Embryonic facial prominence (tissue), 1 donor: Measurements from ENCODE around the gene DLX3.

Experiments
- DNase-seq: peaks from one replicate; pipeline ENCODE4 v3.0.0-alpha.2; 2016; ENCODE audit errors: extremely low spot score

DLX3 gene

GRCh38 chr17:49957350-49957749, 37.7 kb downstream of the DLX3 start:
- no peak for DNase-seq

GRCh38 chr17:49956780-49957179, 38.2 kb downstream of the DLX3 start:
- DNase-seq: no peak

- no peak for DNase-seq
Observed at GRCh38 chr17:49955157-49955556, 39.9 kb downstream of the DLX3 start.

- no peak for DNase-seq
Observed at GRCh38 chr17:49952912-49953497, 42.0 kb downstream of the DLX3 start.

- DNase-seq: no peak
Observed at GRCh38 chr17:49952209-49952911, 42.7 kb downstream of the DLX3 start.

DNA sequence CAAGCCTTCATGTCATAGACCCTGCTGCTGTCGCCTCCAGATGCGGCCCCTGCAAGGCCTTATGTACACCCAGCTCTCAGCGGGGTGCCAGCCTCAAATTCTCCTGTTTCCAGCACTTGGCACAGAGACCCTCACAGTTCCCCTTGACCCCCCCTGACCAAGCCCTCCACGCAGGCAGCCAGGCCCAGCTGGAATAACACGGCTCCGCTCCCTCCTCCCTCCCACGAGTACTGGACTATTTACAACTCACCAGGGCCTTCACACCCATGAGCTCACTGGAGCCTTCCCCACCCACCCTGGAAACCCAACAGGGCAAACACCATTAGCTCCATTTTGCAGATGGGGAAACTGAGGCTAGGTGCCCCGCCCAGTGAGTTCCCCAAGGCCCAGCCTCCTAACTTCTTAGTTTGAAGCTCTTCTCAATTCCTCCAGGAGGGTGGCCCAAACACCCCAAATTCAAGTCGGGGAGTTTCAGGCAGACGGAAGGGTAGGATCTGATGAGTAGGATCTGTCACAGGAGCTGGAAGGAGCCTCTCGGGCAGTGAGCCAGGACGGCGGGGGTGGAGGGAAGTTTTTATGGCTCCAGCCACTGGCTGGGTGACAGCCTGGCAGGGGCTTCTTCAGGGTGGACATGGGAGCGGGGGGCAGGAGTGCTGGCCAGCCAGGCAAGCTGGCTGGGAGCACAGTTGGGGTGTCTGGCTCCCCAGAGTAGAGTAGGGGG, 43.5 kb downstream of the DLX3 start:
- no peak for DNase-seq

DNA sequence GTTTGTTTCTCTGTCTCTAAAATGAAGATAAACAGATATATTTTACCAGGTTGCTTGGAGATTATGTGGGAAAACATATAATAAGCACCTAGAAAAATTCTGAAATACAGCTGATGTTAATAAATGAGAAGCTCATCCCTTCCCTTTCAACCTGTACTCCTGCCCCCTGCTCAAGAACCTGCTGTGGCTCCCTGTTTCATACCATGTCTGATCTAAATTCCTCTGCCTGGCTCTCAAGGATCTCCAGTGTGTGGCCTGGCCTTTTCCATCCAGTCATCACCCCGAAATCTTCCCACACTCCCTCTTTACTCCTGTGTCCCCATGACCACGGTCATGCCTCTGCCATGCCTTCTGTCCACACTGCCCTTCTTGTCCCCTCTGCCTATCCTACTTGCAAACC, 45.4 kb downstream of the DLX3 start:
- no peak for DNase-seq

DNA sequence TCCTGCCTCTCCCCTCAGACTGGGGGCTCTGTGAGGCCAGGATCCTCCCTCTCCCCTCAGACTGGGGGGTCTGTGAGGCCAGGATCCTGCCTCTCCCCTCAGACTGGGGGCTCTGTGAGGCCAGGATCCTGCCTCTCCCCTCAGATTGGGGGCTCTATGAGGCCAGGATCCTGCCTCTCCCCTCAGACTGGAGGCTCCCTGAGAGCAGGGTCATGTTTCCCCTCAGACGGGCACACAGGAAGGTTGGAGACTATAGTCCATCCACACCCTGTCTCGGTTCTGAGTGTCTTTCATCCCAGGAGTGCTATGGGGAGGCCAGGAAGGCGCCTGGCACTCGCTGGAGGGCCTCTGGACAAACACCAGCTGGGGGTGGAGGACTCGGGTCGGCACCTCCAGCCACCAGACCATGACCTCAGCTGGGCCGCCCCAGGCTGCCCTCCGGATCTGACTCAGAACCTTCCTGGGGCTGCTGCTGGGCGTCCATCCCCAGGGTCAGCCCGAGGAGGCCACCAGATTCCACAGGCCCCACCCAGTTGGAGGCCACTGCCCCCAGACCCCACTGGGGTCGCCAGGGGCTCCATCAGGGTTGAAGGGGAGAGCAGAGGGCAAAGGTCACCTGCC, 48.0 kb downstream of the DLX3 start:
- DNase-seq: no peak

GRCh38 chr17:49946208-49946607, 48.8 kb downstream of the DLX3 start:
- DNase-seq: no peak

GRCh38 chr17:49944273-49944870, 50.7 kb downstream of the DLX3 start:
- DNase-seq: no peak

DNA sequence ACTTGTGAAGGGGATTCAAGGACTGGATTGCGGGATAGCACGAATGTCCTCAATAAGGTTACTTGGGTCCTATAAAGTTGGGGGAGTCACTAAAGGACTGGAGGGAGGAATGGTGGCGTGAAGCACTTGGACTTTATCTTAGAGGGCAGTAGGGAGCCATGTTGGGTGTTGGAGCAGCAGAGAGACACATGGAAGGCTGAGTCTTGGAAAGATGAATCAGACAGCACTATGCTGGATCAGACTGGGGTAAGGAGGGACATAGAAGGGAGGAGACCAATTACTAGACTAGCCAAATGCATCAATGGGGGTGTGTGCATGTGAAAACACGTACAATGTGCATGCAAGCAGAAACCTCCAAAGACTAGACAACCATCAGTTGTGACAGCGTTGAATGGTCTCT, 52.1 kb downstream of the DLX3 start:
- no peak for DNase-seq

DNA sequence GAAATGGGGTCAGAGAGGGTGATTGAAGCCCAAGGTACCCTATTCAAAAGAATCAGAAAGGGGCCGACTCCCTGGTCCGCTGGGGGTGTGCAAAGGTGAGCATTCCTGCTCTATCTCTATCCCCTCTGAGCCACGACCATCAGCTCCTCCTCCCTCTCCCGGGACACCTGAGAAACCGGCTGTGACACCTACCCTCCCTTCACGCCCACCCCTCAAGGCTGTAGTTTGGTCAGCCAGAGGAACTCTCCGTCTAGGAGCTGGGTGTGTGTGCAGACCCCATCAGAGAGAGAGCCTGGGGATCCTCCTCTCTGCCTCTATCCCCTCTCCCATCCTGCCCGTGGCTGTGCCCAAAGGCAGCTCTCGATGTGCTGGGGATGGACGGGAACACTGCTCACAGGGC, 53.6 kb downstream of the DLX3 start:
- no peak for DNase-seq
